Sigmoid colon (tissue), 7 donors: ENCODE data around the gene LAMC1. TPM values are rescaled to one million over a fixed set of nuclear protein-coding genes. Genes with fewer than 3 reads are reported as not detected.
A peak's percentile ranks its signal among the peaks of the same experiment; 100 is the strongest.

Experiments
- DNase-seq: peaks from one replicate; pipeline ENCODE4 v3.0.0-alpha.2; 2019
- H3K27ac ChIP-seq, 4 donors: fragments of 200-600 bp; sonication (generic); one replicate each; pipeline ENCODE4 v1.5.1; 2016 to 2019; ENCODE audit warnings: mild to moderate bottlenecking in 1 of 4
- H3K27me3 ChIP-seq, 3 donors: fragments of 200-600 bp; sonication (generic); one replicate each; pipeline ENCODE4 v1.5.1; 2019; ENCODE audit warnings: mild to moderate bottlenecking in 1 of 3
- H3K36me3 ChIP-seq, 4 donors: fragments of 200-600 bp; sonication (generic); one replicate each; pipeline ENCODE4 v1.5.1; 2016 to 2019
- H3K4me1 ChIP-seq, 4 donors: fragments of 200-600 bp; sonication (generic); one replicate each; pipeline ENCODE4 v1.5.1; 2017 to 2019
- H3K4me3 ChIP-seq, 4 donors: fragments of 200-600 bp; sonication (generic); one replicate each; pipeline ENCODE4 v1.5.1; 2017 to 2019; ENCODE audit warnings: mild to moderate bottlenecking in 2 of 4, moderate library complexity in 1 of 4
- H3K9me3 ChIP-seq, 4 donors: fragments of 200-600 bp in 3 of 4; sonication (generic) in 3 of 4; one replicate each; pipeline versions ENCODE4 v1.5.1 to v1.6.1; 2013 to 2019
- CTCF ChIP-seq, 4 experiments: fragments of 450-650 bp in 3 of 4; fragments of 200-600 bp in 1 of 4; IDR thresholded peaks; one replicate each; pipeline ENCODE4 v1.5.1; 2016 to 2019; ENCODE audit warnings: antibody characterized with exemption in 4 of 4, mild to moderate bottlenecking in 3 of 4, moderate library complexity in 2 of 4
- EP300 ChIP-seq, 4 donors: sonication (generic); formaldehyde crosslinking; IDR thresholded peaks; one replicate each; pipeline ENCODE4 v1.6.1; 2017; ENCODE audit warnings: antibody characterized with exemption in 4 of 4
- POLR2A ChIP-seq, 2 donors: fragments of 450-650 bp; IDR thresholded peaks; one replicate each; pipeline ENCODE4 v1.6.1; 2016; ENCODE audit warnings: antibody characterized with exemption in 2 of 2, mild to moderate bottlenecking in 2 of 2, moderate library complexity in 2 of 2
- POLR2AphosphoS5 ChIP-seq, 4 donors: sonication (generic); formaldehyde crosslinking; IDR thresholded peaks; one replicate each; pipeline ENCODE4 v1.6.1; 2017; ENCODE audit warnings: antibody characterized with exemption in 4 of 4
- WGBS, 2 donors: extraction: QIAGEN DNeasy Blood & Tissue Kit; methylation state at CpG; one replicate each; pipeline ENCODE4 v1.1.7; 2013; 5-methylcytosine and 5-hydroxymethylcytosine counted together
- intact Hi-C: fragments of 100-400 bp; cut with DNase I; formaldehyde crosslinking; loops from one replicate; pipeline ENCODE4 v1.15.1; 2023
- polyA plus RNA-seq, 3 donors: library from polyadenylated mRNA; stranded (reverse); fragments of 200-250 nt; gene quantifications; one replicate each; pipeline ENCODE4 v1.2.3, GENCODE V29; 2013
- total RNA-seq, 4 donors: library from RNA; depleted of rRNA; stranded (reverse); fragments of >200 nt; gene quantifications; one replicate each; pipeline ENCODE4 v1.1.0, GENCODE V29; 2016
- donor health status: healthy with polysubstance abuse.
- donor health status: Bipolar disorder and iron deficiency.
- donor health status: healthy.

LAMC1 gene
- total and polyA plus RNA-seq, 7 donors: 3.5 to 542 (median 269) TPM

- intact Hi-C loops: no loop called here
- H3K4me3 ChIP-seq: no peak overlapping the region
- H3K9me3 ChIP-seq: no peaks in the 10 kb centered on the region
- H3K27ac ChIP-seq: peak overlapping the region in 3 of 4 donors; percentile 4 to 50 (median 29)
- no peak for TF ChIP-seq EP300 (IDR thresholded peaks at IDR 0.05)
- no peak for TF ChIP-seq CTCF (IDR thresholded peaks at IDR 0.05)
- TF ChIP-seq POLR2A (IDR thresholded peaks at IDR 0.05): no peak
- no peak for TF ChIP-seq POLR2AphosphoS5 (IDR thresholded peaks at IDR 0.05)
- no peak for DNase-seq
- H3K27me3 ChIP-seq: no peaks in the 10 kb centered on the region
- no peaks in the 10 kb centered on the region for H3K36me3 ChIP-seq
- 63 to 65% methylated on average over 4 of the region's 4 CpGs for WGBS, 2 donors
- no peaks in the 10 kb centered on the region for H3K4me1 ChIP-seq
These were observed 20.0 kb upstream of the LAMC1 start for GRCh38 chr1:183003203-183003602.

GRCh38 chr1:183004141-183004540 is 19.1 kb upstream of the LAMC1 start:
- Histone ChIP-seq H3K27ac (no peak overlapping the region), H3K4me1 (no peaks in the 10 kb centered on the region), H3K4me3 (no peak overlapping the region), H3K27me3 (no peaks in the 10 kb centered on the region), H3K36me3 (no peaks in the 10 kb centered on the region), H3K9me3 (no peaks in the 10 kb centered on the region)
- TF ChIP-seq POLR2AphosphoS5 (IDR thresholded peaks at IDR 0.05): no peak
- intact Hi-C loops: no loop called here
- WGBS, 2 donors: 92 to 96% methylated on average over 2 of the region's 2 CpGs
- DNase-seq: no peak

GRCh38 chr1:183011859-183012258 is 11.4 kb upstream of the LAMC1 start:
- H3K27me3 ChIP-seq: no peaks in the 10 kb centered on the region
- WGBS, 2 donors: 77 to 82% methylated on average over 4 of the region's 4 CpGs

GRCh38 chr1:183012301-183012994 is 10.8 kb upstream of the LAMC1 start:
- intact Hi-C loops: no loop called here
- H3K36me3 ChIP-seq: no peaks in the 10 kb centered on the region
- H3K27ac ChIP-seq: no peak overlapping the region
- WGBS, 2 donors: 85 to 89% methylated on average over 6 of the region's 6 CpGs
- TF ChIP-seq EP300 (IDR thresholded peaks at IDR 0.05) (no peak), POLR2A (IDR thresholded peaks at IDR 0.05) (no peak), POLR2AphosphoS5 (IDR thresholded peaks at IDR 0.05) (no peak), CTCF (IDR thresholded peaks at IDR 0.05) (no peak)
- no peak for DNase-seq
- no peaks in the 10 kb centered on the region for H3K9me3 ChIP-seq
- H3K4me1 ChIP-seq: no peaks in the 10 kb centered on the region
- H3K4me3 ChIP-seq: no peak overlapping the region
- no peaks in the 10 kb centered on the region for H3K27me3 ChIP-seq

More at GRCh38 chr1:183011859-183012258, 11.4 kb upstream of the LAMC1 start:
- Histone ChIP-seq H3K36me3 (no peaks in the 10 kb centered on the region), H3K27ac (peak overlapping the region in 1 of 4 donors; percentile 2), H3K9me3 (no peaks in the 10 kb centered on the region), H3K4me1 (no peaks in the 10 kb centered on the region), H3K4me3 (no peak overlapping the region)
- TF ChIP-seq POLR2AphosphoS5 (IDR thresholded peaks at IDR 0.05) (no peak), CTCF (IDR thresholded peaks at IDR 0.05) (no peak), EP300 (IDR thresholded peaks at IDR 0.05) (no peak), POLR2A (IDR thresholded peaks at IDR 0.05) (no peak)
- intact Hi-C loops: no loop called here
- no peak for DNase-seq

GRCh38 chr1:183019139-183019740 is 4.0 kb upstream of the LAMC1 start:
- H3K4me1 ChIP-seq: peaks cover 0 to 9% (median 4%) of the 10 kb centered on the region in 4 donors
- H3K4me3 ChIP-seq: no peak overlapping the region
- H3K27ac ChIP-seq: peak overlapping the region in 2 of 4 donors; percentile 16 to 100
- intact Hi-C loops: no loop called here
- H3K36me3 ChIP-seq: no peaks in the 10 kb centered on the region
- no peak for DNase-seq
- 10 to 31% methylated on average over 3 of the region's 3 CpGs for WGBS, 2 donors
- H3K27me3 ChIP-seq: no peaks in the 10 kb centered on the region
- H3K9me3 ChIP-seq: no peaks in the 10 kb centered on the region
- TF ChIP-seq EP300 (IDR thresholded peaks at IDR 0.05) (no peak), CTCF (IDR thresholded peaks at IDR 0.05) (no peak), POLR2A (IDR thresholded peaks at IDR 0.05) (no peak), POLR2AphosphoS5 (IDR thresholded peaks at IDR 0.05) (no peak)
